ENCODE data around the gene GPATCH2.
A peak's percentile ranks its signal among the peaks of the same experiment; 100 is the strongest.
"Not testable (repeated sequence)": the region's sequence is repeated elsewhere in the genome, so short reads cannot be mapped to it uniquely, and the experiment has no call there.

The GPATCH2 gene

GRCh38 chr1:217630711-217631591 is at the start of gene GPATCH2, which contains the start of gene SPATA17:
Gene GPATCH2 (minus strand): TSS chr1:217631090. CDS start chr1:217630971, 119 bp downstream.
Gene SPATA17 (plus strand): TSS chr1:217631344. CDS start chr1:217631379, 35 bp downstream.
- peak; percentile 39 for DNase-seq

DNA sequence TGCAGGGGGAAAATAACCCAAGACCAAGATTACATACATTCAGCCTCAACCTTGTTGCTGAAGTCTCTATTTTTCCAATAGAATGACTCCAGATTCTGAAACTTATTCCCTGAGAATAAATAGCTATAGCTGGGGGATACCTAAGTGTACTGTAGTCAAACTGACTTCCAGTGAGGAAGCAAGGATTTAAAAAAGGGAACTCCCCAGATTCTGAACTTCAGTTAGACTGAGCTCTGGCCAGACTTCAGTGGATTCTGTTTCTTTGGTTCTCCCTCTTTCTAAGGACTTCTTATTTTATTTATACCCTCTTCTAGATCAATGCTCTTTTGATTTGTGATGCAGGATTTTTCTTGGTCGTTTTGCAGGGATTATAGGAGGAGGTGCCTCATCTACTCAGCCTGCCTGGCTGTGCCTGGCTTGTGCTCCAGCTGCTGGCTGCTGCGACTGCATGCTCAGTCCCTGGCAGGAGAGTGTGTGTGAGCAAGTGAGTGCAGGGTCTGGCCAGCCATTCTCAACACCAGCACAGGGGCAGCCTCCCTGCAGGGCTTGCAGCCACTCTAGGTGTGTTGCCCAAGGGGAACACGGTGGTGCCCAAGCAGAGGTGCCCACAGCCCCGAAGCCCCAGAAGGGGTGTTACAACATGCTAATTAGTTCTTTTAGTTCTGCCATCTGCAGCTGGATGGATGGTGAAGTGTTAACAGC is 43.3 kb upstream of the GPATCH2 start:
- DNase-seq = no peak

GRCh38 chr1:217673387-217673786 is 42.5 kb upstream of the GPATCH2 start:
- no peak for DNase-seq

- no peak for DNase-seq
Measured at GRCh38 chr1:217668351-217668940, 37.6 kb upstream of the GPATCH2 start.

DNA sequence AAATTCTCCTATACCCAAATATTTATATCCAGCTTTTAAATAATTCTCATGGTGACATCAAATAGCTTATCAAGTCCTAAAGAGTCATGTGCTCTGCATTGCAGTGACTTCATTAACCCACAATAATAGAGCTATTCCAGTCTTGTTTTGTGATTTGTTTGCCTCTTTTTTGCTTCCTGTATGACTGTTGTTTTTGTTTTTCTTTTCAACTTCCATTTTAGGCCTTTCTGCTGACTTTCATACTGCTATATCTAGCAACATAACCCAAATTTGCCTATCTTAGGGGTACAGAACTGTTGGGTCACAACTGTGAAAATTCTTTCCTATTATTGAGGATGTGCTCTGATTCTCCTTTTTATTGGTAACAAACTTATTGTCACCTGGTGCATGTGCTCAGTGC is 30.5 kb upstream of the GPATCH2 start:
- DNase-seq = no peak

DNA sequence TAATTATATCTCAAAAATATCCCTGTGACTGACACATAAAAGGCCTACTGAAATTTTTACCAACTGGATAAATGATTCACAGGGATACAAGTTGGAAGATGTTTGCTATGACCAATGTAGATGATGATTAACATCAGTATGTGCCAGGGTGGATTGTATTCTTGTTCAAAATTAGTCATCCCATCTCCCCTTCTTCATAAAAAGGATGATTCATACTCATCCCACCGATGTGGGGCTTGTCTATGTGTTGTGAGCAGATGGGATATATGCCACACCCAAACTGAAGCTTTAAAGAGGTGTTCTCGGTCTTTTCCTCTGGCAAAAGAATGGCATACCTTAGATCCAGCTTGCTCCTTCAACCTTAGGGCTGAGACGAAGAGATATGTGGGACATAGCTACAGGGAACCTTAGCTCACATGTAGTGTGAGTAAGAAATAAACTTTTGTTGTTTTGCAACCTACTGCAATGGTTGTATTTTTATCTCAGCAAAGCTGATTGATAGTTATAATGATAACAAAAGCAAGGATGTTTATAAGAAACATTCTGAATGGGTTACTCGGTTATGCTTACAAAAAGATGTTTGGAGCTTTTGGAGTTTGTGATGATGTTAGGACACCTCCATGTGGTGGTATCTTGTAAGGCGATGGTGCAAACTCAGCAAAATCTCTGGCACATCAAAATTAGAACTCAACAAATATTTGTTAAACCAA is 29.6 kb upstream of the GPATCH2 start:
- no peak for DNase-seq

GRCh38 chr1:217650674-217651073 is 19.8 kb upstream of the GPATCH2 start:
- DNase-seq = no peak

DNA sequence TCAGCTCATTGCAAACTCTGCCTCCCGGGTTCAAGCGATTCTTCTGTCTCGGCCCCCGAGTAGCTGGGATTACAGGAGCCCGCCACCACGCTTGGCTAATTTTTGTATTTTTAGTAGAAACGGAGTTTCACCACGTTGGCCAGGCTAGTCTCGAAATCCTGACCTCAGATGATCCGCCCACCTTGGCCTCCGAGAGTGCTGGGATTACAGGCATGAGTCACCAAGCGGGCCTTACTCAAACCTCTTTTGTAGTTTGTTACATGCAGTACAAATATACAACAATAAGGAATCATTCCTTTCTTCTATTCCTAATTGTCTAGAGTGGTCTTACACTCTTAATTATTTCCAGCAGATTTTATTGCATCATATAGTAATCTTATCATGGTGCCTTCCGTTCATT is 16.9 kb upstream of the GPATCH2 start:
- no peak for DNase-seq

DNA sequence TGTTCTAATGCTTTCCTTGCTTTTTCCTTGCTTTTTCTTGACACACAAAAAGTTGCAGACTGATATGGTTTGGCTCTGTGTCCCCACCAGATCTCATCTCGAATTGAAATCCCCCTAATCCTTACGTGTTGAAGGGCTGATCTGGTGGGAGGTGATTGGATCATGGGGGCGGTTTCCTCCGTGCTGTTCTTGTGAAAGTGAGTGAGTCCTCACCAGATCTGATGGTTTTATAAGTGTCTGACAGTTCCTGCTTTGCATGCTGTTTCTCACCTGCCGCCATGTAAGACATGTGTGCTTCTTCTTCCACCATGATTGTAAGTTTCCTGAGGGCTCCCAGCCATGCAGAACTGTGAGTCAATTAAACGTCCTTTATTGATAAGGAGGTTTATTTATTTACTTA is 11.6 kb upstream of the GPATCH2 start:
- no peak for DNase-seq

GRCh38 chr1:217627431-217627830 is 3.5 kb downstream of the GPATCH2 start:
- DNase-seq = no peak

GRCh38 chr1:217626321-217626720 is 4.6 kb downstream of the GPATCH2 start:
- DNase-seq = no peak

- no peak for DNase-seq
Measured at GRCh38 chr1:217622042-217622441, 8.8 kb downstream of the GPATCH2 start.

GRCh38 chr1:217620814-217621213 is 10.1 kb downstream of the GPATCH2 start:
- no peak for DNase-seq

DNA sequence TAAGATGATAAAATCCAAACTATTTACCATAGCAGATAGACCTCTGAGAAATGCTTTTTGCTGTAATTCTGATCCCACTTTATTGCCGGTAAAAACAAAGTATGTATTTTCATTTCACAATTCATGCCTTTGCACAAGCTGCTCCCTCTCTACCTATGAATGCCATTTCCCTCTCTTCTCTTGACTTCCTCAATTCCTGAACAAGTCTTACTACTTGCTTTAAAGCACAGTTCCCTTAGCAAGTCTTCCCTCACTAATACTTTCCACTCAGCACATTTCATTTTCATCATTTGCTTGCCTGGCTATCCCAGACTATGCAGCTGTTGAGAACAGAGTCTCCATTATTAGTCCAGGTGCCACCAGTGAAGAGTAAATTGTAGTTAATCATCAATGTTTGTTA is 13.8 kb downstream of the GPATCH2 start:
- no peak for DNase-seq

GRCh38 chr1:217614200-217614712 is 16.6 kb downstream of the GPATCH2 start:
- DNase-seq = no peak

- no peak for DNase-seq
Measured at GRCh38 chr1:217605390-217605789, 25.5 kb downstream of the GPATCH2 start.

DNA sequence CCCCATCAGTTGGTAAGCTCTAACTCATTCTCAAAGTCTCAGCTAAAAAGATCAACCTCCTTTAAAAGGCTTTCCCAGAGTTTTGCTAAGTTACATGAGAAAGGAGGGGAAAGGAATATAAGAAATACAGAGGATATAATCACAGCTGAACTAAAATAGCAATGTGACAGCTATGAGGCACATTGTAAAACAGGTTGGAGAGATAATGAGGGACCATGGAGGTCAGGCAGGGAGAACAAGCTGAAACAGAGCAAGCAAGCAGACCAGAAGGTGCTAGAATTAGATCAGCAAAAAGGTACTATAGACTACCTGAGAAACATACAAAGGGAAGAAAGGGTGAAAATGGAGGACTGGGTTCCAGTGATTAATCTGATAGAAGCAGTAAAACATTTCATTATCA is 28.5 kb downstream of the GPATCH2 start:
- no peak for DNase-seq

- DNase-seq = no peak
Measured at GRCh38 chr1:217599154-217599553, 31.7 kb downstream of the GPATCH2 start.

DNA sequence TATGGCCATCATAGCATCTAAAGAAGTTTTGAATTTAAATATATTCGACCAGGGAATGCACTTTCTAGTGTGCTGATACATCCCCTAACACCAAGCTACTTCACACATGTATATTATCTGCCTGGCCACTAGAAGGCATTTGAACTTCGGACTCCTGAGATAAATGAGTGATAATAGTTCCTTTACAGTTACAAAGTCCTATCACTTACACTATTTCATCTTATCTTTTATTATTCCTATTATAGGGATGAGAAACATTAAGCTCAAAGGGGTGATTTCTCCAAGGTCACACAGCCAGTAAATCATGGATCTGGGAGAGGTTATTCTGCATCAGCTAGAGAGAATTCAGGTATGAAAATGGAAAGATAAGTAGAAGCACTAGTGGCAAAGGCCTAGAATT is 40.3 kb downstream of the GPATCH2 start:
- no peak for DNase-seq

DNA sequence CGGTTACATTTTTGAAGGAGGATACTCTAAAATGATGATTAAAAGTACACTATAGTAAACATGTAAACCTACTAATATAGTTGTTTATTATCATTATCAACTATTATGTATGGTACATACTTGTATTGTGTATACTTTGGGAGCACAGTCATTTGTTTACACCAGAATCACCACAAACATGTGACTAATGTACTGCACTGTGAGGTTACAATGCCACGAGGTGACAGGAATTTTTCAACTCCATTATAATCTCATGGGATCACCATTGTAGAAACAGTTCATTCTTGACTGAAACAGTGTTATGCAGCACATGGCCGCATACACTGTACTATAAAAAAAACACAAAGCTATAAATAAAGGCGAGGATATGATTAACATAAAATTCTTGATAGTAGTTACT is 44.3 kb downstream of the GPATCH2 start:
- no peak for DNase-seq

DNA sequence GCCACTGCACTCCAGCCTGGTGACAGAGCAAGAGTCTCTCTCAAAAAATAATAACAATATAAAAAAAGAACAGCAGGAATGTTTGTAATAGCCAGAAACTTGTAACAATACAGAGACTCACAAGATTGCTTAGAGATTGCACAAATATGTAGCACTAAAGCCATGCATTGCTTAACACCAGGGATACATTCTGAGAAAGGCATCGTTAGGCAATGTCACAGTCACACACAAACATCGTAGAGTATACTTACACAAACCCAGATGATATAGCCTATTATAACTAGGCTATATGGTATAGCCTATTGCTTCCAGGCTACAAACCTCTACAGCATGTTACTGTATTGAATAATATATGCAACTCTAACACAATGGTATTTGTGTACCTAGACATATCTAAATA is 45.3 kb downstream of the GPATCH2 start:
- no peak for DNase-seq

- DNase-seq = not testable (repeated sequence)
Measured at GRCh38 chr1:217584286-217584811, 46.5 kb downstream of the GPATCH2 start.

- no peak for DNase-seq
Measured at GRCh38 chr1:217577336-217577735, 53.6 kb downstream of the GPATCH2 start.

All from 8988T (cell line).